Activated CD8-positive, alpha-beta T cell treated with anti-CD3 and anti-CD28 coated beads, Interleukin-2, amount 10 ng/mL, durations not matched to agents 7 days and 5 days (primary cell): ENCODE results near the gene CAPN10. TPM values are rescaled to one million over a fixed set of nuclear protein-coding genes. Genes with fewer than 3 reads are reported as not detected.
"Not testable (repeated sequence)": the region's sequence is repeated elsewhere in the genome, so short reads cannot be mapped to it uniquely, and the experiment has no call there.

Experiments
- ATAC-seq: fragments of 150-1000 bp; cut with Tn5 transposase; one replicate; pipeline ENCODE4 v1.10.0; 2021; ENCODE audit warnings: moderate library complexity
- CTCF ChIA-PET: fragments of 350-600 bp; sonication (Branson Sonifier 250); formaldehyde crosslinking; loops from one replicate; lab custom pipeline; 2021; ENCODE audit warnings: antibody characterized with exemption; lab: Charles Lee
- POLR2A ChIA-PET: fragments of 350-600 bp; sonication (Branson Sonifier 250); formaldehyde crosslinking; loops from one replicate; lab custom pipeline; 2021; ENCODE audit warnings: antibody characterized with exemption; lab: Charles Lee
- DNase-seq: peaks from one replicate; pipeline ENCODE4 v3.0.0-alpha.2; 2020
- H3K27ac Mint-ChIP-seq: one replicate; pipeline ENCODE4 v1.8.0; 2021; ENCODE audit warnings: mild to moderate bottlenecking, mixed read lengths
- H3K27me3 Mint-ChIP-seq: one replicate; pipeline ENCODE4 v1.8.0; 2021; ENCODE audit warnings: low read depth, mixed read lengths
- H3K36me3 Mint-ChIP-seq: one replicate; pipeline ENCODE4 v1.8.0; 2021; ENCODE audit warnings: low read depth, mixed read lengths
- H3K4me1 Mint-ChIP-seq: one replicate; pipeline ENCODE4 v1.8.0; 2021; ENCODE audit warnings: low read depth, mixed read lengths
- H3K4me3 Mint-ChIP-seq: one replicate; pipeline ENCODE4 v1.8.0; 2021; ENCODE audit warnings: mild to moderate bottlenecking, mixed read lengths
- H3K9me3 Mint-ChIP-seq: one replicate; pipeline ENCODE4 v1.8.0; 2022; ENCODE audit warnings: mixed read lengths; ENCODE audit not compliant: insufficient read depth
- total RNA-seq, 2 experiments: library from RNA; stranded (reverse); gene quantifications; one replicate each; pipeline ENCODE4 v1.2.3, GENCODE V29; 2021

The CAPN10 gene, protein sequence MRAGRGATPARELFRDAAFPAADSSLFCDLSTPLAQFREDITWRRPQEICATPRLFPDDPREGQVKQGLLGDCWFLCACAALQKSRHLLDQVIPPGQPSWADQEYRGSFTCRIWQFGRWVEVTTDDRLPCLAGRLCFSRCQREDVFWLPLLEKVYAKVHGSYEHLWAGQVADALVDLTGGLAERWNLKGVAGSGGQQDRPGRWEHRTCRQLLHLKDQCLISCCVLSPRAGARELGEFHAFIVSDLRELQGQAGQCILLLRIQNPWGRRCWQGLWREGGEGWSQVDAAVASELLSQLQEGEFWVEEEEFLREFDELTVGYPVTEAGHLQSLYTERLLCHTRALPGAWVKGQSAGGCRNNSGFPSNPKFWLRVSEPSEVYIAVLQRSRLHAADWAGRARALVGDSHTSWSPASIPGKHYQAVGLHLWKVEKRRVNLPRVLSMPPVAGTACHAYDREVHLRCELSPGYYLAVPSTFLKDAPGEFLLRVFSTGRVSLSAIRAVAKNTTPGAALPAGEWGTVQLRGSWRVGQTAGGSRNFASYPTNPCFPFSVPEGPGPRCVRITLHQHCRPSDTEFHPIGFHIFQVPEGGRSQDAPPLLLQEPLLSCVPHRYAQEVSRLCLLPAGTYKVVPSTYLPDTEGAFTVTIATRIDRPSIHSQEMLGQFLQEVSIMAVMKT
- total RNA-seq = 10 to 100 TPM; 53.0 to 61.2 TPM

DNA sequence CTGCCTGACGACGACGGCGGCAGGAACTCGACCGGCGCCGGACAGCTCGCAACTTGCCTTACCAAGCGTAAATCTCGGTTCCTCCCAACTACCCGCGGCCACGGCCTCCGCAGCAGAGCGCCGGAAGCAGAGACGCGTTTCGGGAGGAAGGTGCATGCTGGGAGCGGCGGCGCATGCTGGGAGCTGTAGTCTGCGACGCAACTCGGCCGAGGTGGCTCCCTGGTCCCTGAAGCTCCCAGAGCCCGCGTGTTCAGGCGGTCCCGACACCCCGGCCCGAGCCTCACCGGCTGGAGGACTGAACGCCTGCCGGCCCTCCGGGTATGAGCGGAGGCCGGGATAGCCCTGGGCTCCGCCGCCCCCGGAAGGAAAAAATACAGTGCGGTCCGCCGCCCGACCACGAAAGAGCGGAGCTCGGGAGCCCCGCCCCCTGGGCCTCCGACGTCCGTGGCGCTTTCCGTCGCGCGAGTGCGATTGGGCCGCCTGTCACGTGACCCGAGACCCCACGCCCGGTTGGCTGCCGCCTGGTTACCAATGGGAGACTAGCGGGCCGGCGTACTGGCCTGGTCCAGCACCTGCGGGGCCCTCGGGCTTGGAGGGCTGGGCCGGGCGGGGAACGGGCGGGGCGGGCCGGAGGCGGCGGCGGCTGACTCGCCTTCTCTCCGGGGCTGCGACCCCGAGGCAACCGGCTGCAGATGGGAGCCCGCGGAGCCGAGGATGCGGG lies at the start of gene CAPN10:
Gene CAPN10, plus strand, starts transcription at position 537 of the 721 bp plus-strand sequence. Its CDS starts 178 bp downstream, at position 715.
- Mint-ChIP-seq H3K27ac (peak within 1 kb of the TSS; percentile 92), H3K27me3 (no peaks in the 10 kb centered on the region), H3K9me3 (no peaks in the 10 kb centered on the region), H3K36me3 (peaks cover 26% of the 10 kb centered on the region), H3K4me3 (peak within 1 kb of the TSS; percentile 97), H3K4me1 (peaks cover 47% of the 10 kb centered on the region)
- CTCF ChIA-PET = interaction anchor here (0.6 to 8.8 kb wide), 14 partner anchors 8 to 254 kb away, joined by 3 to 119 read pairs (median 5); partner anchors contain the start of genes ANKMY1, DUSP28 and GPR35
- POLR2A ChIA-PET = interaction anchor here (0.6 to 4.9 kb wide), 11 partner anchors 8 to 258 kb away, joined by 3 to 53 read pairs (median 5); partner anchors contain the start of genes DUSP28, GPR35 and RNPEPL1
- DNase-seq (peak; percentile 98), ATAC-seq (peak; percentile 91)

DNA sequence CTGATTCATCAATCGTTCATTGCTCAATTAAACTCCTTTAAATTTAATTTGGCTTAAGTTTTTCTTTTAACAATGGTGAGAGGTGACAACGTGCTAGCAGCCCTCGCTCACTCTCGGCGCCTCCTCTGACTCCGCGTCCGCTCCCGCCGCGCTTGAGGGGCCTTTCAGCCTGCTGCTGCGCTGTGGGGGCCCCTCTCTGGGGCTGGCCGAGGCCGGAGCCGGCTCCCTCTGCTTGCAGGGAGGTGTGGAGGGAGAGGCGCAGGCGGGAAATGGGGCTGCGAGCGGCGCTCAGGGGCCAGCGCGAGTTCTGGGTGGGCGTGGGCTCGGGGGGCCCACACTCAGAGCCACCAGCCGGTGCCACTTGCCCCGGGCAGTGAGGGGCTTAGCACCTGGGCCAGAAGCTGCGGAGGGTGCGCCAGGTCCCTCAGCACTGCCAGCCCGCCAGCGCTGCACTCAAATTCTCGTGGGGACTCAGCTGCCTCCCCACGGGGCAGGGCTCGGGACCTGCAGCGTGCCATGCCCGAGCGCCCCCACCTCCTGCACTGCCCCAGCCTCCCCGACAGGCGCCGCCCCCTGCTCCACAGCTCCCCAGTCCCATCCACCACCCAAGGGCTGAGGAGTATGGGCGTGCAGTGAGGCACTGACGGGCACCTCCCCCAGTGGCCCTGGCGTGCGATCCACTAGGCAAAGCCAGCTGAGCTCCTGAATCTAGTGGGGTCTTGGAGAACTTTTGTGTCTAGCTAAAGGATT lies 48.3 kb upstream of the CAPN10 start:
- H3K27ac Mint-ChIP-seq = no peak overlapping the region
- no peak overlapping the region for H3K4me3 Mint-ChIP-seq
- no peak for ATAC-seq
- H3K4me1 Mint-ChIP-seq = no peaks in the 10 kb centered on the region
- POLR2A ChIA-PET = interaction anchor here (0.6 kb wide), 1 partner anchor 14 kb away, joined by 3 read pairs; no protein-coding TSS in a partner anchor
- H3K9me3 Mint-ChIP-seq = peaks cover 8% of the 10 kb centered on the region
- peaks cover 66% of the 10 kb centered on the region for H3K36me3 Mint-ChIP-seq
- CTCF ChIA-PET = interaction anchor here (1.8 kb wide), 1 partner anchor 24 kb away, joined by 6 read pairs; no protein-coding TSS in a partner anchor
- peak; percentile 9 for DNase-seq
- no peaks in the 10 kb centered on the region for H3K27me3 Mint-ChIP-seq

DNA sequence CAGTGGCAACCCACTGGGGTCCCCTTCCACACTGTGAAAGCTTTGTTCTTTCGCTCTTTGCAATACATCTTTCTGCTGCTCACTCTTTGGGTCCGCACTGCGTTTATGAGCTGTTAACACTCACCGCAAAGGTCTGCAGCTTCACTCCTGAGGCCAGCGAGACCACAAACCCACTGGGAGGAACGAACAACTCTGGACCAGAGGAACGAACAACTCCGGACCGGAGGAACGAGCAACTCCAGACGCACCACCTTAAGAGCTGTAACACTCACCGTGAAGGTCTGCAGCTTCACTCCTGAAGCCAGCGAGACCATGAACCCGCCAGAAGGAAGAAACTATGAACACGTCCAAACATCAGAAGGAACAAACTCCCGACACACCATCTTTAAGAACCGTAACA lies 47.4 kb upstream of the CAPN10 start:
- ChIA-PET POLR2A (interaction anchor here (0.6 kb wide), 1 partner anchor 15 kb away, joined by 3 read pairs; no protein-coding TSS in a partner anchor), CTCF (interaction anchor here (1.8 kb wide), 1 partner anchor 25 kb away, joined by 6 read pairs; no protein-coding TSS in a partner anchor)
- not testable (repeated sequence) for H3K27ac Mint-ChIP-seq, H3K4me1 Mint-ChIP-seq, H3K4me3 Mint-ChIP-seq, H3K9me3 Mint-ChIP-seq, H3K27me3 Mint-ChIP-seq, ATAC-seq
- H3K36me3 Mint-ChIP-seq = peaks cover 61% of the 10 kb centered on the region
- peak; percentile 8 for DNase-seq

DNA sequence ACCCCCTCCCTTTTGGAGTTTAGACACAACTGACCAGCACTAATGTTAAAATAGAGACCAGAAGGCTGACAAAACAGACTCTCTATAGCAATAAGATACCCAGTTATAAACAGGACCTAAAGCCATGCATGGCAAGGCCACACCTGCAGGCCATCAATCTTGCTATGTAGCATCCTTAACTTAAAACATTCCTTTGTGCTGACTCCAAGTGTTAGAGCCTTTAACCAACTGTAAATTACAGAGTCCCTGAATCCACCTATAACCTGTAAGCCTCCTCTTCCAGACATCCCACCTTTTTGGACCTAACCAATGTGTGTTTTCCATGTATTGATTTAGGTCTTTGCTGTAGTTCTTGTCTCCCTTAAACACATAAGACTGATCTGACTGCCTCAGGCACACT lies 46.6 kb upstream of the CAPN10 start:
- no peaks in the 10 kb centered on the region for H3K4me1 Mint-ChIP-seq
- ChIA-PET CTCF (no interaction called here), POLR2A (no interaction called here)
- no peaks in the 10 kb centered on the region for H3K27me3 Mint-ChIP-seq
- no peak overlapping the region for H3K27ac Mint-ChIP-seq
- no peak for ATAC-seq
- DNase-seq = peak; percentile 1
- H3K36me3 Mint-ChIP-seq = peaks cover 58% of the 10 kb centered on the region
- H3K9me3 Mint-ChIP-seq = peaks cover 4% of the 10 kb centered on the region
- H3K4me3 Mint-ChIP-seq = no peak overlapping the region

DNA sequence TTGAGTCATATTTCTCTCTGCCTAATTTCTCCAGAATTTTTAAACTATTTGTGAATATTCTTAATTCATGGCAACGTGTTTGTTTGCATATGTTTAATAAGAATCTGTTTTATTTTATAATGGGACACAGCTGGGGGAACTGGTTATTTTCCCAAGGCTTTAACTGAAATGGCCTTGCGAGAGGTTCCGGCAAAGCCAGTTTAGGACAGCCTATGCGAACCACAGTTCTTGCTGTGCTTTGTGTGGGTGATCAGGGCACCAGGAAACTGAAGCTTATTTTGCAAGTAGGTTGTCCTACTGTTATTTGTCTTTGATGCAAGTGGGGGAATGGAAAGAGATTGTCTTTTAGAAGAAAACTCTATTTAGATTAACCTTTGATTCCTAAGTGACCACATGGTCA lies 35.2 kb upstream of the CAPN10 start:
- peaks cover 4% of the 10 kb centered on the region for H3K9me3 Mint-ChIP-seq
- H3K27me3 Mint-ChIP-seq = no peaks in the 10 kb centered on the region
- ATAC-seq (no peak), DNase-seq (no peak)
- ChIA-PET CTCF (interaction anchor here (1.4 to 4.2 kb wide), 2 partner anchors 14 to 37 kb away, joined by 7 to 16 read pairs; no protein-coding TSS in a partner anchor), POLR2A (interaction anchor here (0.7 to 1.0 kb wide), 3 partner anchors 10 to 71 kb away, joined by 3 read pairs; no protein-coding TSS in a partner anchor)
- H3K4me1 Mint-ChIP-seq = peaks cover under 1% of the 10 kb centered on the region
- no peak overlapping the region for H3K27ac Mint-ChIP-seq
- H3K4me3 Mint-ChIP-seq = no peak overlapping the region
- H3K36me3 Mint-ChIP-seq = peaks cover 49% of the 10 kb centered on the region

DNA sequence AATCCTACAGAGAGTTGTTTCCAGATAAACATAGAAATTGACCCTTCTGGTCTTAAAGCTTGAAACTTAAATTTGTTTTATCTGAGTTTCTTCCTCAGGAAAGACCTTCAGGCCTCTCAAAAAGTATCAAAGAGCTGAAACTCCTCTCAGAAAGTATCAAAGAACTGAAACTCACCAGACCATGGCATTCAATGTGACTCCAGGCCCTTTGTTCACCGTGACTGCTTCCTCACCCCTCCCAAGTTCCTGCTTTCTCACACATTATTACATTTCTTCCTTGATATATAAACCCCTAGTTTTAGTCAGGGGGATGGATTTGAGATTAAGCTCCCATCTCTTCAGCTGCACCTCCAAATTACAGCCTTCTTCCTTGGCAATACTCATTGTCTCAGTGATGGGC lies 34.7 kb upstream of the CAPN10 start:
- CTCF ChIA-PET = interaction anchor here (1.4 to 4.2 kb wide), 2 partner anchors 14 to 38 kb away, joined by 7 to 16 read pairs; no protein-coding TSS in a partner anchor
- ATAC-seq (no peak), DNase-seq (peak; percentile 5)
- no peak overlapping the region for H3K4me3 Mint-ChIP-seq
- peaks cover 6% of the 10 kb centered on the region for H3K4me1 Mint-ChIP-seq
- no peaks in the 10 kb centered on the region for H3K27me3 Mint-ChIP-seq
- peaks cover 4% of the 10 kb centered on the region for H3K9me3 Mint-ChIP-seq
- POLR2A ChIA-PET = interaction anchor here (0.9 to 1.0 kb wide), 2 partner anchors 9 to 69 kb away, joined by 3 read pairs; no protein-coding TSS in a partner anchor
- H3K27ac Mint-ChIP-seq = no peak overlapping the region
- H3K36me3 Mint-ChIP-seq = peaks cover 53% of the 10 kb centered on the region

DNA sequence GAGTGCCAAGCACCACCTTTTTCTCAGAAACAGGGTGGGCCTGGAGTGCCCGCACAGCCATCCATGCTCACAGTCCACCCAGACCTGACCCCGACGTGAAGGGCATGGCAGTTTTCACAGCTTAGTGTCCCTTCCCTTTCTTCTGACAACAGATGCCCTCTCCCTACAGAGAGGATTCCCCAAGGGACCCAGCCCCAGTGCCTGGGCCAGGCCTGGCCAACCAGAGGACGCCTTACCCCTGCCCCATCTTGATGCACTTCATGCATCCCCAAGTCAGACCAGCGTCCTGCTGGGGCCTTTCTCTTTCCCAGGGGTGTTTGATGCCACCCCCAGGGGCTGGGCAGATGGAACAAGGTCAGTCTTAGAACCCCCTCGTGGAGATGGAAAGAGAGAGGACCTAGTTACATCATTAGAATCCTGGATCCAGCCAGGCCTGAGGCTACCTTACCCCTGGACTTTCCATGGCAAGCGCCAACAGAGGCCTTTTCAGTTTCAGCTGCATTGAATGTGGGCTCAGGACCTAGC lies 32.5 kb upstream of the CAPN10 start:
- Mint-ChIP-seq H3K27me3 (no peaks in the 10 kb centered on the region), H3K36me3 (peaks cover 58% of the 10 kb centered on the region), H3K9me3 (peaks cover 4% of the 10 kb centered on the region), H3K27ac (no peak overlapping the region), H3K4me3 (no peak overlapping the region), H3K4me1 (peaks cover 21% of the 10 kb centered on the region)
- no peak for ATAC-seq
- CTCF ChIA-PET = interaction anchor here (4.2 kb wide), 1 partner anchor 40 kb away, joined by 16 read pairs; no protein-coding TSS in a partner anchor
- POLR2A ChIA-PET = no interaction called here
- peak; percentile 14 for DNase-seq

DNA sequence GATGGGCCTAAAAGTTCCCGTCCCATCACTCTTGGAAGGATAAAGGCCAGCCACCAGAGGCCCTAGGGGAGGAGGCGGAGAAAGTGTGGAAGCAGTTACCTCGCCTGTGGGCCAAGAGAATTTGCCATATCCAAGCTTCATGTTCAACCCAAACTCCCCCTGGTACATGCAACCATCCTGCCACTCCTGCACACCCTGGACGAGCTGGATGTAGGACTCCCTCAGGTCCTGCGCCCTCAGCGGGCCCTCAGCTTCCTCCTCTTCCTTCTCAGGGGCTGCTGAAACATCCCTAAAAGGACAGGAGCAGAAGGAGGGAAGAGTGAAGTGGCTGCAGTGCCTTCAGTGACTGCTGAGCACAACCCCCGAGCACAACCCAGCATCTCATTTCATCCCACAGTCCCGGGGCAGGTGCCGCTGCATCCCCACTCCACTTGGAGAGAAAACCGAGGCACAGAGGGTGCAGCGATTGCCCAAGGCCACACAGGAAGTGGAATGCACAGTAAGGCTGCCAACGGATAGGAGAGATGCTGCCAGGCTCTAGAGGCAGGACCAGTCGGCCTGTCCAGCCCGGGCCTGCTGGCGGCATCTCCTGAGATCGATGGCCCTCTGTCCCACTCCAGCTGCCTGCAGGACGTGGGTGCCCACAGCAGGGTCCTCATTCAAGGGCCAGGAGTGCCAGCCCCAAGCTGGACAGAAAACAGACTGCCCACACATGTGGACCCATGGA lies 31.6 kb upstream of the CAPN10 start:
- H3K36me3 Mint-ChIP-seq = peaks cover 66% of the 10 kb centered on the region
- H3K27ac Mint-ChIP-seq = no peak overlapping the region
- peaks cover 4% of the 10 kb centered on the region for H3K9me3 Mint-ChIP-seq
- H3K4me3 Mint-ChIP-seq = no peak overlapping the region
- no peak for DNase-seq
- H3K27me3 Mint-ChIP-seq = no peaks in the 10 kb centered on the region
- ATAC-seq = no peak
- ChIA-PET POLR2A (no interaction called here), CTCF (interaction anchor here (0.9 to 4.2 kb wide), 3 partner anchors 32 to 41 kb away, joined by 3 to 18 read pairs (median 16); partner anchors contain the start of gene CAPN10)
- peaks cover 30% of the 10 kb centered on the region for H3K4me1 Mint-ChIP-seq

DNA sequence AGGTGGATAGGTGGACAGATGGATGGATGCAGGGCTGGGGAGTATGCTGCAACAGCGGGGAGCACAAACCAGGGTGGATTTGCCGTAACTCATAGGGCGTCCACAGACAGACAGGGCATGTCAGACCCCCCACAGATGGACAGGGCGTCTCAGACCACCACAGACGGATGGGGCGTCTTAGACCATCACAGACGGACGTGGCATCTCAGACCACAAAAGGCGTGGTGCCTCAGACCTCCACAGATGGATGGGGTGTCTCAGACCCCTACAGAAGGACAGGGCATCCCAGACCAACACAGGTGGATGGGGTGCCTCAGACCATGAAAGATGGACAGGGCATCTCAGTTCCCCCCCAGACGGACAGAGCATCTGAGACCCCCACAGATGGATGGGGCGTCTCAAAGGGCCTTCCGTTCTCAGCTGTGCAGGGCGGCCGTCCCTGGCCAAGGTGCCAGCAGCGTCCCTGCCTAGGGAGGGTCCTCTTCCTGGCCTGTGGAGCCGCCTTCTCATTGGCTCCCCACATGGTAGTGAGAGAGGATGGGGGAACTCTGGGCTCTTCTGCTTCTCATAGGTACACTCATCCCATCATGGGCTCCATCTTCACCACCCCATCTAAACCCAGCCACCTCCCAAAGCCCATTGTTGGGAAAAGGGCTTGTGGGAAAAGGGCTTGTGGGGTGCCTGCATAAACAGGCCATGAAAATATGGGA lies 30.8 kb upstream of the CAPN10 start:
- Mint-ChIP-seq H3K4me1 (peaks cover 32% of the 10 kb centered on the region), H3K9me3 (peaks cover 3% of the 10 kb centered on the region), H3K4me3 (no peak overlapping the region), H3K27ac (no peak overlapping the region), H3K36me3 (peaks cover 63% of the 10 kb centered on the region), H3K27me3 (no peaks in the 10 kb centered on the region)
- no peak for ATAC-seq
- CTCF ChIA-PET = interaction anchor here (0.9 to 4.1 kb wide), 5 partner anchors 11 to 297 kb away, joined by 3 to 23 read pairs (median 15); partner anchors contain the start of gene CAPN10
- POLR2A ChIA-PET = no interaction called here
- DNase-seq = no peak
